Myocyte (in vitro differentiated cells): ENCODE data around the gene LRRC7. TPM values are rescaled to one million over a fixed set of nuclear protein-coding genes. Genes with fewer than 3 reads are reported as not detected.

Experiments used
- DNase-seq: peaks from one replicate; pipeline ENCODE4 v3.0.0-alpha.2; 2012; ENCODE audit warnings: low read depth
- polyA plus RNA-seq: library from polyadenylated mRNA; unstranded; fragments of >200 nt; gene quantifications from one replicate; pipeline ENCODE4 v1.2.1, GENCODE V29; 2012; ENCODE audit warnings: missing spikeins
- total RNA-seq: library from RNA; depleted of rRNA; stranded (reverse); fragments of >200 nt; gene quantifications from 2 replicates; pipeline ENCODE4 v1.2.3, GENCODE V29; 2014

The LRRC7 gene
- 0.26 and 0.37 TPM in 2 replicates for total RNA-seq
- polyA plus RNA-seq = 0.09 TPM

- peak; percentile 16 for DNase-seq
Measured at GRCh38 chr1:69567652-69568420, at the start of gene LRRC7. TSS of gene LRRC7 (plus strand) at chr1:69567922. CDS start at chr1:69568640, 718 bp downstream.

- no peak for DNase-seq
Measured at GRCh38 chr1:69519006-69519405, 48.7 kb upstream of the LRRC7 start.

GRCh38 chr1:69520326-69520725 is 47.4 kb upstream of the LRRC7 start:
- no peak for DNase-seq

GRCh38 chr1:69523032-69523431 is 44.7 kb upstream of the LRRC7 start:
- DNase-seq = peak; percentile 0

GRCh38 chr1:69523461-69523860 is 44.3 kb upstream of the LRRC7 start:
- no peak for DNase-seq

- DNase-seq = no peak
Measured at GRCh38 chr1:69524015-69524414, 43.7 kb upstream of the LRRC7 start.

- no peak for DNase-seq
Measured at GRCh38 chr1:69527273-69527672, 40.4 kb upstream of the LRRC7 start.

GRCh38 chr1:69528376-69528775 is 39.3 kb upstream of the LRRC7 start:
- no peak for DNase-seq

GRCh38 chr1:69533343-69533742 is 34.4 kb upstream of the LRRC7 start:
- DNase-seq = no peak

GRCh38 chr1:69534829-69535228 is 32.9 kb upstream of the LRRC7 start:
- no peak for DNase-seq

- DNase-seq = no peak
Measured at GRCh38 chr1:69535490-69535889, 32.2 kb upstream of the LRRC7 start.

GRCh38 chr1:69540052-69540451 is 27.7 kb upstream of the LRRC7 start:
- DNase-seq = no peak

GRCh38 chr1:69551476-69552324 is 16.0 kb upstream of the LRRC7 start:
- DNase-seq = peak; percentile 17

GRCh38 chr1:69553726-69554125 is 14.0 kb upstream of the LRRC7 start:
- DNase-seq = no peak

GRCh38 chr1:69568421-69569174 is 876 bp downstream of the LRRC7 start:
- DNase-seq = no peak

- no peak for DNase-seq
Measured at GRCh38 chr1:69569175-69569541, 1.4 kb downstream of the LRRC7 start.

- DNase-seq = no peak
Measured at GRCh38 chr1:69569576-69570328, 2.0 kb downstream of the LRRC7 start.

- no peak for DNase-seq
Measured at GRCh38 chr1:69570356-69570755, 2.6 kb downstream of the LRRC7 start.

- DNase-seq = no peak
Measured at GRCh38 chr1:69572921-69573320, 5.2 kb downstream of the LRRC7 start.

GRCh38 chr1:69573911-69574310 is 6.2 kb downstream of the LRRC7 start:
- DNase-seq = no peak

GRCh38 chr1:69585666-69586065 is 17.9 kb downstream of the LRRC7 start:
- DNase-seq = no peak
